GM19397 (cell line): ENCODE results near the gene DIO1.
A peak's percentile ranks its signal among the peaks of the same experiment; 100 is the strongest.

Experiments
- ATAC-seq: cut with Tn5 transposase; IDR thresholded peaks from one replicate; pipeline ENCODE4 v1.9.1; 2021; ENCODE audit warnings: mild to moderate bottlenecking, moderate library complexity; ENCODE audit not compliant: unreplicated experiment

Gene DIO1

GRCh38 chr1:53938136-53938830 lies 44.3 kb downstream of the DIO1 start:
- ATAC-seq = no peak

DNA sequence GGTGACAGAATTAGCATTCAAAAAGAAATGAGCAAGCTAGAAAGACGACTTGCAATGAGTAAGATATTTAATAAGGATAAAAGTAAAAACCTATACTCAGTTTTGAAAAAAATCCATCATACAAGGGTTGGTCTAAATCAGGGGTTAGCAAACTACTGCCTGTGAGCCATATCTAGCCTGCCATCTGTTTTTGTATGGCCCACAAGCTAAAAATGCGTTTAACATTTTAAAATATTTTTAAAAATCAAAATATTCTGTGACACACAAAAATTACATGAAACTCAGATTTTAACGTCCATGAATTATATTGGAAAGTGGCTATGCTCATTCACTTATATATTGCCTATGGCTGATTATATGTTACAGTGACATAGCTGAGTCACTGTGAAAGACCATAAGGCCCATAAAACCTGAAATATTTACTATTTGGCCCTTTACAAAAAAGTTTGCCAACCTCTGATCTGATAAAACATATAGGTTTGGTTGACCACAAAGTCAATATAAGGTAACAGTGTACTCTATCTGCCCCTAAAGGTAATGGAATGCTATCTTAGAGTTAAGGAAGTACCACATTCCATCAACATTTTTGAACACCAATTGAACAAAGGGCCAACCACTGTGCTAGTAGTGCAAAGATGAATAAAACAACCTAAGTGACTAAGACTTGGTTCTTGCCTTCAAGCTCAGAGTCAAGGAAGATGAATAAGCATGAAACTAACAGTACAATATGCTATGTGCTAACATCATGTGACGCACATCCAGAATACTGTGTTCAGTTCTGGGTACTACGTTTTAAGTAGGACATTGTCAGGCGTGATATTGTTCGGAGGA lies 48.4 kb downstream of the DIO1 start:
- ATAC-seq = no peak

DNA sequence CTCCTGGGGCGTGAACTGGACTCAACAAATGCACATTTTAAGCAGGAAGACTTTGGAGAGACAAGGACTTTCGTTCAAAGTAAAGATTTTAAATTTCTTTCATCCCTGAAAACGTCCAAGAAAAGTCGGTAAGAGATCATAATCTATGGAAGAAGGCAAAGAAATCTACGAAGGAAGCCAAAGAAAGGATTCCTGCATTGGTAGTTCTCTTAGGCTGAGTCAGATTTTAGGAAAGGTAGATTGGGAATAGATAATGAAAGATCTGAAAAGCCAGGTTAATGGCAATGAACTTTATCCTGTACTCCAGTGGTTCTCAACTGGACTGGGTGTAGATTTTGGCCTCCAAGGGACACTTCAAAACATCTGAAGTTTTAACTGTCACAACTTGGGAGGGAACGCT lies 49.1 kb downstream of the DIO1 start:
- no peak for ATAC-seq

DNA sequence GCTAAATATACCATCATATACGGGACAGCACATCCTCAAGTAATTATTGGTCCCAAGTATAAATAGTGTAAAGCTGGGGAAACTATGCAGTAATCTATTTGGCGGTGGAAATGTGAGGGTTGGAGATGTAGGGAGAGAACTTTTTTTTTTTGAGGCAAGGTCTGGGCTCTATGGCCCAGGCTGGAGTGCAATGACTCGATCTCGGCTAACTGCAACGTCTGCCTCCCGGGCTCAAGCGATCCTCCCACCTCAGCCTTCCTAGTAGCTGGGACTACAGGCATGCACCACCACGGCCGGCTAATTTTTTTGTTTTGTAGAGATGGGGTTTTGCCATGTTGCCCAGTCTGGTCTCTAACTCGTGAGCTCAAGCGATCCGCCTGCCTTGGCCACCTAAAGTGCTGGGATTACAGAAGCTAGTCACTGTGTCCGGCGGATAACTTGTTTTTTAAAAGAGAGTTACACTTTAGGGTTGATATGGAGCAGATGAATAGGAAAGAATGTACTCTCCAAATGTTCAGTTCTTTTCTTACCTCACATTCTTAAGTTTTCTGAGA lies 49.6 kb downstream of the DIO1 start:
- ATAC-seq = no peak

- ATAC-seq = no peak
Measured at GRCh38 chr1:53944469-53945182, 50.6 kb downstream of the DIO1 start.

DNA sequence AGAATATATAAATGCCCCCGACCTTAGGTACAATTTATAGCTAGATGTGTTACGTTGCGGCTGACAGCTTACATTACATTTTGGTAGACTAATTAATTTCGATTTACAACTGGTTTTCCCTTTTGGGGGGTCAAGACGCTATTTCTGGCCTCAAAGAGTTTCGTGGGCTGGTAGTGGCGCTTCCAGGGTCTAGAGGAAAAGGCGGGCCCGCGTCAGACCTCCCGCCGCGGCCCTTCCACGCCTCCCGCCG lies 51.1 kb downstream of the DIO1 start:
- ATAC-seq = no peak

- ATAC-seq = peak; percentile 66
Measured at GRCh38 chr1:53945433-53946251, 51.7 kb downstream of the DIO1 start, which contains the start of gene IFT25. Gene IFT25, minus strand, starts transcription at chr1:53945699. Its CDS starts 5,617 bp downstream, at chr1:53940082.

DNA sequence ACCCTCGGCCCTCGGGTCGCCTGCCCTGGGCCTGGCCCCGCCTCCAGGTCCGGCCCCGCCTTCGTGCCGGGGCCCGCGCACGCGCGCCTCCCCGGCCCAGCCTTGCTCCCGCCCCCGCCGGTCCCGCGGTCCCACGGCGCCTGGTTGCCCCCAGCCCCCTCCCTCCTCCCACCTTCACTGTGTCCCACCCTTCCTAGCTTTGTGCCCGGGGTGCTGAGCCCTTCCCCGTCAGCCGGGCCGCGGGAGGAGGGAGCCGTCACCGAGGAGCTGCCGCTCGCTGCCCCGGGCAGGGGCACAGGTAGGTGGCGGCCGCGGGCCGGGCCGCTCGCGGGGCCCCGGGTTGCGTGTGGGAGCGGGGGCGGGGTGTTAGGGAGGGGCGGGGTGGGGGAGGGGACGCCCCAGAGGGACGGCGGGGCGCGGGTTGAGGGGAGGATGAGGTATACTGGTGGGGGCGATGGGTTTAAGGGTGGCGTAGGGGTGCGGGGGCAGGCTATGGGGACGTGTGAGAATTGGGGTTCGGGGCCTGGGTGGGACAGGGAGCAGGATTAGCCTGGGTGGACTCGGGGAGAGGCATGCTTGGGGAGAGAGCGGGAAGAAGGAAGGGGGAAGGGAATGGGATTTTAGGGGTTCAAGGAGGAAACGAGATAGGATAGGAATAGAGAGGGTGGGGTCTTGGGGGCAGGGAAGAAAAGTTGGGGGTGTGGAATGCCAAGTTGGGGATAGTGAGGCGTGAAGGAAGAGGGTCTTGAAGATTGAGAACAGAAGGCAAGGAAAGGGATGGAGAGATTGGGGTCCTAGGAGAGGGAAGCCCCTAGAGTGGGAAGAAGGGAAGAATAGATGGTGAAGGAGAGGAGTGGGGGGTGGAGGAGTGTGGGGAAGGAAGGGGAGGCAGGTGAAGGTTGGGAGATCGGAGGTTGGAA lies 52.5 kb downstream of the DIO1 start, which contains the start of gene LRRC42:
Gene LRRC42, plus strand, starts transcription at position 99 of the 920 bp plus-strand sequence. CDS start 5,650 bp downstream, outside the sequence.
- peak; percentile 71 for ATAC-seq

DNA sequence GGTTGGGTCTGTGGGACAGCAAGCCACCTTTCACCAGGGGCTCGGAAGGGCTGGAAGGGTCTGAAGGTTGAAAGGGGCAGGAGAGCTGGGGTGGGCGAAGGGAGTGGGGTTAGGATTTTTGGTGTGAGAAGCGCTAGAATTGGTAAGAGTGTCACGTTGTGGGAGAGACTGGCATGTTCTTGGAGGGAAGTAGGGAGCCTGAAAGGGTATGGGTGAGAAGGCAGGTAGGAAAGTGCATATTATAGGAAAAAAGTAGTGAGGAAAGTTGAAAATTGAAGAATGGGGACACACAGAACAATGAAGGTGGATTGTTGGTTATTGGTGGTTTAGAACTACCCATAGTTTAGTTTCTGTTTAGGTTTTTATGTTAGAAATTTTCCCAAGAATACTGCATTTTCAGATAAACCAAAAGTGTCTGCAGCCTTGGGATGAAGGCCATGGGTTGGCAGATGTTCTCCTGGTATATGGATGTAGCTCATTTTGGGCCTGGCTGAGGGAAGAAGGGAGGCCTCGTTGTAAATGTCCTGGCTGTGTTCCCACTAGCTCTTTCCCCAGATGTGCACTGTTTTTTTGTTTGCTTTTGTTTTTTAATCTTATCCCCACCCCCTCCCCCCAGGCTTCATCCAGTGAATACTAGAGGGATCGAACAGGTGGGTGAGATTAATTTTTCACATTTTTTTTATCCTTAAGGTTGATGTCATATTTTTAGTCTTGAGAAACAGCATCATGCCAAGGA lies 53.4 kb downstream of the DIO1 start:
- ATAC-seq = no peak

- no peak for ATAC-seq
Measured at GRCh38 chr1:53948291-53948690, 54.3 kb downstream of the DIO1 start.

DNA sequence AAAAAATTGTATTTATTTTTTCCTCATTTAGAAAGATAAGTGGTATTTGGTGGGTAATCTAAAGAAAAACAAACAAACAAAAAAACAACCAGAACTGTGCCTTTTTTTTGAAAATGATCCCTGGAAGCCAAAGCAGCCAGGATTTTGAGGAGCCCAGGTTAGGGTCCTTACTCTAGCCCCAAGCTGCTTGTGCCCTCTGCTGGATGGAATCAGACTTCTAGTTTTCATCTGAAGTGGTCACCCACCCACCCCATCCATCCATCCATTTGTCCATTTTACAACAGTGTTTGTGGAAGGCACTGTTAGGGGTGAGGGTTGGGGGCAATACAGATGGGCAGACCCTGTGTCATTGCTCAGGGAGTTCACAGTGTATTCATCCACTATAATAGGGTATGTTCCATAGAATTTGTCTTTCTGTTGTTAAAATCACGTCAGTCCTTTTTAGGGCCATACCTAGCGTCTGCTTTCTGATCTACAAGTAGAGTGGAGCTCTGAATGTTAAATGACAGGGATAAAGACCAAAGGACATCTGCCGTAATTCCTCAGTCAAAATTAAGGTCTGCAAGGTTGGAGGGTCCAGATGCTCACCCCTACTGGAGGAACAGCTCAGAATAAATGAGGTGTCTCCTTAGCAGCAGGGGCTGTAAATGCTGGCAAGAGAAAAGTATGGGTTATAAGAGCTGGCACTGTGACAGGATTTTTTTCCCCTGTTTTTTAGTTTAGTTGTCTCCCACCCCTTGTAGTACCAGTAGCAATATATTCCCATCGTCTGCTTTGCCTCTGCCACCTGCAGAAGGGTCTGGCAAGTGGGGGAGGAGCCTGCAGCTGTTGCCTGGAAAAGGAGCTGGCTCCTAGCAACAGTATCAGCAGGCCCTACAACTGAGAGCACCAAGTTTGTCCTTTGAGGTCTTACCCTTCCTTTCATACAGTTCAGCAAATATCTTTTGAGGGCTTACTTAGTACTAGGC lies 55.3 kb downstream of the DIO1 start:
- no peak for ATAC-seq

- ATAC-seq = no peak
Measured at GRCh38 chr1:53951697-53952096, 57.7 kb downstream of the DIO1 start.

DNA sequence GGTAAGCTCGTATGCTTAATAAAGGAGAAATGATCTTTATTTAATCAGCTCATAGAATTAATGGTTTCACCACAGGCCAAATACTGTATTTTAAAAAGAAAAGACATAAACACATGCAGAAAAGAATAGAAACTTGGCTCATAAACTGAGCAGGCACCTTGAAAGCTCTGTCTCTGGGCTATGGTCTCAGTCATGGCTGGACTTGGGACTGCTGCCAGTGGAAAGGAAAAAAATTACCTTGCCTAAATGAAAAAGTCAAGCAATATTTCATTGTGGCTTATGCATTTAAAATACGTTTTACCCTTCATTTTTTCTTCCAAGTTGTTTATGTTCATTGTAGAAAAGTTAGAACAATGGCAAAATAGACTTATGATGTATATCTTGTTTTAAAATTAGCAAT lies 60.1 kb downstream of the DIO1 start:
- no peak for ATAC-seq

GRCh38 chr1:53956308-53957168 lies 62.6 kb downstream of the DIO1 start:
- no peak for ATAC-seq

DNA sequence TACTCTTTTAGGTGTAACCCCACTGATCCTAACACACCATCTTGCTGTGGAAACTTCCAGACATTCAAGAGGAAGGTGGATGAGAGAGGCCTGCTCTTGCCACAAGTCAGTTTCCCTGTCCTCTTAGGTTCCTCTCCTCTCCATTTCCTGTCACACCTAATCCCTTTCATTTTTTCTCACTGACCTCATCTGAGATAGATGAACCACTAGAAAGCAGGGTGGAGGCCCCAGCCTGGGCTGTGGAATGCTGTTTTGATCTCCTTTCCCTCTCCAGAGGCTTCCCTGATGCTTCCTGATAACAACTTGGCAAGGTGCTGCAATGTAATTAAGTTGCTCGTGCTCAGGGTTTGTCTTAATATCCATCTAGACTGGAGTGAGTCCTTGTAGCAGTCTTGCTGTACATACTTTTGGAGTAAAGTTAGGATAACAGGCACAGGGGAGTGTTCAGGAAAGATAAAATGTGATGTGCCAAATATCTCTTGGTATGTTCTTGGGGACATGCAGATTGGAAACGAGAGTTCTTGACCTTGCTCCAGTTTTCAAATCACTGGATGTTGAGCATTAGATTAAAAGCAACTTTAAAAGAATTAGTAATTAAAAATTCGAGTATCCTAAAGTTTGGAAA lies 63.3 kb downstream of the DIO1 start:
- ATAC-seq = no peak

DNA sequence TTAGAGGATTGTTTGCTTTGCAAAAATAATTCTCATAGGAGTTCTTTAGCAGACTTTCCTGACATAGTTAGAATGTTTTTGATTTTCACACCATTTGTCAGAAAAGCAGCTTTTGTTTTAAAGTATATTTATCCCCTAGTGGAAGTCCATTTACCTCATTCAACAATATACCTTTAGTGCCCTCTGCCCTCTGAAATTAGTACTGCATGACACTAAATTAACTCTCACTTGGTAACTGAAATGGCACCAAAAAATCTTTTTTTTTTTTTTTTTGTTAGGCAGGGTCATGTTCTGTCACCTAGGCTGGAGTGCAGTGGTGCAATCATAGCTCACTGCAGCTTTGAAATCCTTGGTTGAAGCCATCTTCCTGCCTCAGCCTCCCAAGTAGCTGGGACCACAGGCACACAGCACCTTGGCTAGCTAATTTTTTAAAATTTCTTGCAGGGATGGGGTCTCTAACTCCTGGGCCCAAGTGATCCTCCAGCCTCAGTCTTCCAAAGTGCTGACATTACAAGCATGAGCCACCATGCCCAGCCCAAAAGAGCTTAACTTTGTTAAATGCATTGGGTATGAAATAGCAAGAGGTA lies 65.8 kb downstream of the DIO1 start:
- ATAC-seq = no peak
